ENCODE results near the gene GLE1. TPM values are rescaled to one million over a fixed set of nuclear protein-coding genes. Genes with fewer than 3 reads are reported as not detected.

GLE1 gene
- total RNA-seq, 2 experiments from 2014 or later = 51.0 to 55.7 TPM

DNA sequence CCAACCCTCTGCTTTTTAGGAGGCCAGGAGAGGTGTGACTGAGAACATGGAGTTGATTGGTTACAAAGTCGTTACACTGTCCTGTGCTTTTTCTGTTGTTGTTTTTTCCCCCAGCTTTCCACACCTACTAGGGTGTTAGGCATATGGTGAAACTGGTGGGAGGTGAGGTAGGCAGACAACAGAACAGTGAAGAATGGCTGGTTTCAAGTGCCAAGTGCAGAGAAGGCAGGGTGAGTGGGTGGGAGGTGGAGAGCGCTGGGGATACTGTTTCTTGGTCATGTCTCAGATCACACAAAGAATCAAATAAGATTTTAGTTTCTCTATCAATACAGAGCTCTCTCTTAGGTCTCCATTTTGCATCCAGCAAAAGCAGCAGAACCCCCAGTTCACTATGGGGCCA, 45.7 kb downstream of the GLE1 start:
- H3K27ac Mint-ChIP-seq = peak overlapping the region; percentile 74
- H3K4me1 Mint-ChIP-seq = peaks cover 29% of the 10 kb centered on the region
- H3K9me3 Mint-ChIP-seq (ENCODE audit: low read depth) = no peaks in the 10 kb centered on the region
- no peaks in the 10 kb centered on the region for H3K27me3 Mint-ChIP-seq
- no peak for DNase-seq
- CTCF ChIA-PET = interaction anchor here (0.8 to 2.4 kb wide), 9 partner anchors 8 to 111 kb away, joined by 3 to 7 read pairs (median 4); no protein-coding TSS in a partner anchor
- peak overlapping the region; percentile 21 for H3K4me3 Mint-ChIP-seq
- no peaks in the 10 kb centered on the region for H3K36me3 Mint-ChIP-seq
- no peak for ATAC-seq

GRCh38 chr9:128550770-128551656, 46.5 kb downstream of the GLE1 start:
- Mint-ChIP-seq H3K4me3 (peak overlapping the region; percentile 15), H3K36me3 (no peaks in the 10 kb centered on the region), H3K4me1 (peaks cover 27% of the 10 kb centered on the region), H3K27me3 (no peaks in the 10 kb centered on the region), H3K9me3 (ENCODE audit: low read depth) (no peaks in the 10 kb centered on the region), H3K27ac (peak overlapping the region; percentile 96)
- DNase-seq (no peak), ATAC-seq (no peak)
- CTCF ChIA-PET = interaction anchor here (0.8 to 2.4 kb wide), 14 partner anchors 8 to 189 kb away, joined by 3 to 7 read pairs (median 4); partner anchors contain the start of gene URM1

DNA sequence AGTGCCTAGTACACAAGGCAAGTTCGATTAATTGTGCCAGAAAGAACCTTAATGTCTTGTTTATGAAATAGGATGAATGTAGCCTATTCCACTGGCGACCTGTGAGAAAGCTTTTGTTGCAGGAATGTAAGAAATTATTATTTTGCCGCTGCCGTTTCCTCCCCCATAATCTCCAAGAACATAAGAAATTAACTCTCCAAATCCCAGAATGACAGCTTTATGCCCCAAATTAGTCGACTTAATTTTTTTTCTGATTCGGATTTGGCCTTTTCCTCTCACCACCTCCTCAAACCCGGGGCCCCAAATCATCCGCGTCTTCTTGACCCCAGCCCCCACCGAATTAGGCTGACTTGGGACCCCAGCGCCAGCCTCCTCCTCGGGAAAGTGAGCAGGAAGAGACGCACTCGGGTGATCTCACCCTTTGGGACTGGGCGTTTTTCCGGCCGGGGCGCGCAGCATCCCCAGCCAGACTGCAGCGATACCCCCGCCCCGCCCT, 47.2 kb downstream of the GLE1 start:
- Mint-ChIP-seq H3K27ac (peak overlapping the region; percentile 96), H3K4me1 (peaks cover 29% of the 10 kb centered on the region), H3K4me3 (no peak overlapping the region), H3K36me3 (no peaks in the 10 kb centered on the region), H3K27me3 (no peaks in the 10 kb centered on the region), H3K9me3 (ENCODE audit: low read depth) (no peaks in the 10 kb centered on the region)
- DNase-seq (no peak), ATAC-seq (no peak)
- CTCF ChIA-PET = interaction anchor here (0.9 to 2.1 kb wide), 8 partner anchors 9 to 189 kb away, joined by 3 to 6 read pairs (median 4); partner anchors contain the start of gene URM1

DNA sequence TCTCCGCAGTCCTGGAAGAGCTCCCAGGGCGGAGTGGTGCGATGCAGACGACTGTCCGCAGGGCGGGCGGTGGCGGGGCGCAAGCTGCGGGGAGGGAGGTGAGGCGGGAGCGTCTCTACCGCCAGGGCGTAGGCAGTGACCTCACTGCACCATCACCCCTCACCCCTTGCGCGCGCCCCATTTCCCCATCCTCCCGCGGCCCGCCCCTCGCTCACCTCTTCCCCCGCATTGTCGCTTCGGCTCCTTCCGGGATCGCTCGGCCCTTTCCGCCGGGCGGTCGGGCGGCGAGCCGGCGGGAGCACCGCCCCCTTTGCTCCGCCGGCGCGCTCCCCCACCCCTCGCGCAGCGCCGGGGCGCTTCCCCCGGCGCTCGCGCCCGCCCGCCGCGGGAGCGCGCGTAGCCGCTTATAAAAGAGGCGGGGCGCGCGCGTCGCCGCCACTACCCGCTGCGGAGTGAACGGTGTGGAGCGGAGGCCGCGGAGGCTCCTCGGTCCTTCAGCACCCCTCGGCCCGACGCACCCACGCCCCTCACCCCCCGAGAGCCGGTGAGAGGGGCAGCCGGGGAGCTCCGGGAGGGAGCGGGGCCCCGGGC, 47.7 kb downstream of the GLE1 start, which contains the start of gene SPTAN1:
Gene SPTAN1, plus strand, starts transcription at position 435 of the 591 bp plus-strand sequence. CDS start 14,154 bp downstream, outside the sequence.
- Mint-ChIP-seq H3K27ac (peak within 1 kb of the TSS; percentile 96), H3K27me3 (no peaks in the 10 kb centered on the region), H3K9me3 (ENCODE audit: low read depth) (no peaks in the 10 kb centered on the region), H3K4me3 (no peak within 1 kb of the TSS), H3K4me1 (peaks cover 35% of the 10 kb centered on the region), H3K36me3 (no peaks in the 10 kb centered on the region)
- CTCF ChIA-PET = interaction anchor here (0.9 to 2.1 kb wide), 10 partner anchors 10 to 190 kb away, joined by 3 to 6 read pairs (median 4); partner anchors contain the start of genes PKN3 and URM1
- peak; percentile 96 for DNase-seq
- peak; percentile 81 for ATAC-seq

DNA sequence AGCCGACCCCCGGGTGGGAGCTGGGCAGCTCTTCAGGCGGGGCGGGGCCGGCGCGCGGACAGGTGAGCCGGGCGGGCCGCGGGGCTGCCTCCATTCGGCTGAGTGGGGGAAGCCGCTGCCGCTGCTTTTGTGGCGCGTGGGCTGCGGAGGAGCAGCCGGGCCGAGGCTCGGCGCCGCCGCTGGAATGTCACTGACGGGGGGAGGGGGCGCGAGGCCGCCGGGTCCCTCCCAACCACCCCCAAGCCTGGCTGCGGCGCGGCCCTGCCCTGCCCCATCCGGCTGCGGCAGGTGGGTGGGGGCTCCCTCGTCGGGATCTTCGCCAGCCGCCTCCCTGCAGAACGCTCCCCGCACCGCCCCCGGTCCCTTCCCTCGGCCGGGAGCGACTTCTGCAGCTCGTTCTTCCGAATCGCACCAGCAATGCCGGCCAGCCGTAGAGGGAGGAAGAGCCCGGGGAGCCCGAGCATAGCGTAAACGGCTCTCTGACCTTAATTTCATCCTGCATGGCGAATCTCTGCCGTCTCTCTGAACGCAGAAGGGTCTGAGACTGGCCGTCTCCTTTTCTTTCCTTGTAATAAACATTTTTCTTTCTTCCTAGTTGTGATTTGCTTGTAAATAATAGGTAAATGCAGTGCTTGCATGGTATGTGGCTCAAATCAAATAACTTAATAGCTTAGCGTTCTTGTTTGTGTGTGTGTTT, 48.4 kb downstream of the GLE1 start:
- peak; percentile 34 for ATAC-seq
- CTCF ChIA-PET = interaction anchor here (1.2 to 1.5 kb wide), 5 partner anchors 9 to 149 kb away, joined by 3 to 4 read pairs (median 3); partner anchors contain the start of gene PKN3

DNA sequence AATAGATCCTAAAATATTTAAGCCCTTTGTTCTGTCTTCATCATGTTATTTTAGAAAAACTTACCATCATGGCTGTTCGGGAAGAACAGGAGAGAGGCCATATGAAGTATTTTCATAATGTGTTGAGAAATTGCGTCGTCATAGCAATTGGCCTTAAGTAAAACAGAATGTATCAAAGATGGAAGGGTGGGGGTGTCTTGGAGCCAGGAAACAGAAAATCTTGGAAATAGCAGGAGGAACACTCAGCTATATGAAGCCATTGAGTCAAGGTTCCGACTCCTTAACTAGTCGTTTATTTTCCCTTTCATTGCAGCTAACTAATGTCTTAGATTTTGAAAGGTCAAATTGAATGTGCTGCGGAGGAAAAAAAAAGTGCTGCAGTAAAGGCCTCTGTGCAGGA, 49.2 kb downstream of the GLE1 start:
- no peak for DNase-seq
- Mint-ChIP-seq H3K4me1 (peaks cover 44% of the 10 kb centered on the region), H3K27ac (no peak overlapping the region), H3K9me3 (ENCODE audit: low read depth) (no peaks in the 10 kb centered on the region), H3K4me3 (no peak overlapping the region), H3K27me3 (no peaks in the 10 kb centered on the region), H3K36me3 (no peaks in the 10 kb centered on the region)
- CTCF ChIA-PET = interaction anchor here (1.0 to 1.7 kb wide), 4 partner anchors 9 to 53 kb away, joined by 3 to 4 read pairs (median 4); no protein-coding TSS in a partner anchor
- no peak for ATAC-seq

More for the DNA sequence above, 48.4 kb downstream of the GLE1 start:
- Mint-ChIP-seq H3K9me3 (ENCODE audit: low read depth) (no peaks in the 10 kb centered on the region), H3K27ac (no peak overlapping the region), H3K4me3 (no peak overlapping the region), H3K36me3 (no peaks in the 10 kb centered on the region), H3K4me1 (peaks cover 37% of the 10 kb centered on the region), H3K27me3 (no peaks in the 10 kb centered on the region)
- peak; percentile 69 for DNase-seq

GRCh38 chr9:128554155-128554862, 49.8 kb downstream of the GLE1 start:
- ATAC-seq (no peak), DNase-seq (no peak)
- Mint-ChIP-seq H3K4me3 (no peak overlapping the region), H3K36me3 (peaks cover 2% of the 10 kb centered on the region), H3K4me1 (peaks cover 50% of the 10 kb centered on the region), H3K9me3 (ENCODE audit: low read depth) (no peaks in the 10 kb centered on the region), H3K27ac (no peak overlapping the region), H3K27me3 (no peaks in the 10 kb centered on the region)
- CTCF ChIA-PET = interaction anchor here (1.0 to 1.7 kb wide), 3 partner anchors 13 to 54 kb away, joined by 3 to 4 read pairs (median 3); no protein-coding TSS in a partner anchor

DNA sequence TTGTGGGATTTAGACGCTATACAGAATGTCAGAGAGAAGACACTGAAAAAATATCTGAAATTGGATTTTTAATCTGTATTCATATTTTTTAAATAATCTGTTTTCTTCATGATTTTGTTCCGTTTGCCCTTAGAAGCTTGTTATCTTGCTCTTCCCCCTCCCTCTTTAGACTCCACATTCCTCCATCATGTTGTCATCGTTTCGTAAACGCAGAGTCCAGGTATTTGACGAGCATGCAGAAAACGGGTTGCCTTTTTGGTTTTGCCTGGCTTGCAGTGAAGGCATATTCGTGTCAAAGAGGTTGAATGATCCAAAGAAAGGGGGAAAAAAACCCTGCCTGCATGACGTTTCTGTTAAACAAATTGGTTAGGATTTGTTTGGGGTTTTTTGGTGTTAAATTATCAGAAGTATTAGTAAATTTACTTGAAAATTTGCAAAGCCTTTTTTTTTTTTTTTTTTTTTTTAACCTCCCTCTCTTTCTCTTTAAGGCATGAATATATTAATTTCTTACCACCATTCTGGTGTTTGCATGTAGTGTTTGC, 50.7 kb downstream of the GLE1 start:
- no peaks in the 10 kb centered on the region for H3K27me3 Mint-ChIP-seq
- no peak overlapping the region for H3K4me3 Mint-ChIP-seq
- CTCF ChIA-PET = interaction anchor here (1.7 kb wide), 1 partner anchor 14 kb away, joined by 4 read pairs; no protein-coding TSS in a partner anchor
- DNase-seq (no peak), ATAC-seq (no peak)
- peaks cover 48% of the 10 kb centered on the region for H3K4me1 Mint-ChIP-seq
- H3K27ac Mint-ChIP-seq = no peak overlapping the region
- H3K9me3 Mint-ChIP-seq (ENCODE audit: low read depth) = no peaks in the 10 kb centered on the region
- peaks cover 2% of the 10 kb centered on the region for H3K36me3 Mint-ChIP-seq

DNA sequence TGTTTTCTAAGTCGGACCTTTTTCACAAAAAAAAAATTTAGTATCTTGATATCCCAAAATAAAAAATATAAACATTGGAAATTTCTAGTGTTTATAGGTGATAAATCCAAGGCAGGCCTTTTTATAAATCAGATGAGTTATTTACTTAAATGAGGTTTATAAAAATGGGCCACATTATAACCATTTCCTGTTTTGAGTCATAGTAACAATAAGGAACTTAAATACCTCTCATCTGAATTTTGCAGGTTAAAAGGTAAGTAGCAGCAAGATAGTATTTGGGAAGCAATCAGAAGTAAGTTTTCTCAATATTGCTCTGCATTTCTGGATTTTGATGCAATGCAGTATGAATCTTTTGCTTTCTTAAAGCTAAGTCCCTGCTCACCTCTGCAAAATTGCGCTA, 51.8 kb downstream of the GLE1 start:
- peaks cover 39% of the 10 kb centered on the region for H3K4me1 Mint-ChIP-seq
- H3K9me3 Mint-ChIP-seq (ENCODE audit: low read depth) = no peaks in the 10 kb centered on the region
- no peak overlapping the region for H3K27ac Mint-ChIP-seq
- H3K27me3 Mint-ChIP-seq = no peaks in the 10 kb centered on the region
- CTCF ChIA-PET = no interaction called here
- DNase-seq (no peak), ATAC-seq (no peak)
- H3K36me3 Mint-ChIP-seq = peaks cover 2% of the 10 kb centered on the region
- no peak overlapping the region for H3K4me3 Mint-ChIP-seq

GRCh38 chr9:128556926-128557634, 52.6 kb downstream of the GLE1 start:
- Mint-ChIP-seq H3K4me3 (no peak overlapping the region), H3K36me3 (peaks cover 5% of the 10 kb centered on the region), H3K4me1 (peaks cover 34% of the 10 kb centered on the region), H3K9me3 (ENCODE audit: low read depth) (no peaks in the 10 kb centered on the region), H3K27me3 (no peaks in the 10 kb centered on the region), H3K27ac (no peak overlapping the region)
- no peak for ATAC-seq
- CTCF ChIA-PET = interaction anchor here (1.4 kb wide), 1 partner anchor 295 kb away, joined by 3 read pairs; no protein-coding TSS in a partner anchor
- no peak for DNase-seq

GRCh38 chr9:128558431-128559310, 54.2 kb downstream of the GLE1 start:
- Mint-ChIP-seq H3K27ac (peak overlapping the region; percentile 86), H3K36me3 (peaks cover 9% of the 10 kb centered on the region), H3K4me1 (peaks cover 34% of the 10 kb centered on the region), H3K4me3 (peak overlapping the region; percentile 36), H3K27me3 (no peaks in the 10 kb centered on the region), H3K9me3 (ENCODE audit: low read depth) (no peaks in the 10 kb centered on the region)
- DNase-seq = peak; percentile 79
- CTCF ChIA-PET = interaction anchor here (1.2 to 1.9 kb wide), 2 partner anchors 9 to 20 kb away, joined by 4 to 7 read pairs; no protein-coding TSS in a partner anchor
- peak; percentile 62 for ATAC-seq
